HG02840 (cell line): ENCODE data around the gene RALGPS2.

Experiments used
- ATAC-seq: cut with Tn5 transposase; IDR thresholded peaks from one replicate; pipeline ENCODE4 v1.9.1; 2021; ENCODE audit warnings: mild to moderate bottlenecking, moderate library complexity, moderate number of reproducible peaks; ENCODE audit not compliant: unreplicated experiment, low FRiP score

Gene RALGPS2

GRCh38 chr1:178857126-178857525 is 132.1 kb downstream of the RALGPS2 start:
- no peak for ATAC-seq

- ATAC-seq, result no peak
Measured at GRCh38 chr1:178862416-178862815, 137.4 kb downstream of the RALGPS2 start.

GRCh38 chr1:178862864-178863263 is 137.8 kb downstream of the RALGPS2 start:
- no peak for ATAC-seq

GRCh38 chr1:178864326-178864725 is 139.3 kb downstream of the RALGPS2 start:
- ATAC-seq, result no peak

- no peak for ATAC-seq
Measured at GRCh38 chr1:178867670-178868069, 142.6 kb downstream of the RALGPS2 start.

GRCh38 chr1:178868706-178869105 is 143.7 kb downstream of the RALGPS2 start:
- no peak for ATAC-seq

- ATAC-seq, result no peak
Measured at GRCh38 chr1:178869119-178869697, 144.2 kb downstream of the RALGPS2 start.

- ATAC-seq, result no peak
Measured at GRCh38 chr1:178870221-178870620, 145.2 kb downstream of the RALGPS2 start.

- ATAC-seq, result no peak
Measured at GRCh38 chr1:178870944-178871343, 145.9 kb downstream of the RALGPS2 start, which contains the start of gene ANGPTL1. Gene ANGPTL1 (minus strand): TSS chr1:178871077. CDS start chr1:178865776, 5,301 bp downstream.

- no peak for ATAC-seq
Measured at GRCh38 chr1:178871551-178872320, 146.7 kb downstream of the RALGPS2 start.

- ATAC-seq, result no peak
Measured at GRCh38 chr1:178874966-178875365, 149.9 kb downstream of the RALGPS2 start.

- ATAC-seq, result no peak
Measured at GRCh38 chr1:178875936-178876335, 150.9 kb downstream of the RALGPS2 start.

GRCh38 chr1:178877896-178878295 is 152.9 kb downstream of the RALGPS2 start:
- ATAC-seq, result no peak

- ATAC-seq, result no peak
Measured at GRCh38 chr1:178881950-178882349, 156.9 kb downstream of the RALGPS2 start.

- ATAC-seq, result no peak
Measured at GRCh38 chr1:178885869-178886268, 160.8 kb downstream of the RALGPS2 start.

- ATAC-seq, result no peak
Measured at GRCh38 chr1:178886551-178886950, 161.5 kb downstream of the RALGPS2 start.

GRCh38 chr1:178895928-178896327 is 170.9 kb downstream of the RALGPS2 start:
- ATAC-seq, result no peak

GRCh38 chr1:178898401-178898800 is 173.4 kb downstream of the RALGPS2 start:
- no peak for ATAC-seq

GRCh38 chr1:178899402-178899801 is 174.4 kb downstream of the RALGPS2 start:
- no peak for ATAC-seq

GRCh38 chr1:178901482-178902125 is 176.6 kb downstream of the RALGPS2 start:
- no peak for ATAC-seq

GRCh38 chr1:178908358-178908757 is 183.3 kb downstream of the RALGPS2 start:
- ATAC-seq, result no peak

- ATAC-seq, result no peak
Measured at GRCh38 chr1:178910023-178910422, 185.0 kb downstream of the RALGPS2 start.
